ENCODE data around the gene MRPL24.

DNA sequence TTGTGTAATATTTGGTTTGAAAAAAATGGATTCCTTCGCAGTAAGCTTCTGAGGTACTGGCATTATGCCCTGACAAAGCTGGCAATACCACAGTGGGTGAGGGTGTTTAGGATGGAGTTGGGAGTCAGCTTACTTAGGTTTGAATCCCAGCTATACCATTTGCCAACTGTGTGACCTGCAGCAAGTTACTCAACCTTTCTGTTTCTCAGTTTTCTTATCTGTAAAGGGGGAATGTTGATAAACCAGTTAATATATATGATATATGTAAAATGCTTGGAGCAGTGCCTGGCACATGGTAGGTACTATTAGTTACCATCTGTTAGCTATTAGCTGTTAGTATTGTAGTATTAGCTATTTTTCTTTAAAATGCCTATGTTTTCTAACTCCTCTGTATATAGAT lies 15.5 kb upstream of the MRPL24 start:
- TF ChIP-seq EZH2phosphoT487 (IDR thresholded peaks at IDR 0.05; ENCODE audit: borderline replicate concordance, low read depth, low read length): no peak
- TF ChIP-seq, protein P1, sequence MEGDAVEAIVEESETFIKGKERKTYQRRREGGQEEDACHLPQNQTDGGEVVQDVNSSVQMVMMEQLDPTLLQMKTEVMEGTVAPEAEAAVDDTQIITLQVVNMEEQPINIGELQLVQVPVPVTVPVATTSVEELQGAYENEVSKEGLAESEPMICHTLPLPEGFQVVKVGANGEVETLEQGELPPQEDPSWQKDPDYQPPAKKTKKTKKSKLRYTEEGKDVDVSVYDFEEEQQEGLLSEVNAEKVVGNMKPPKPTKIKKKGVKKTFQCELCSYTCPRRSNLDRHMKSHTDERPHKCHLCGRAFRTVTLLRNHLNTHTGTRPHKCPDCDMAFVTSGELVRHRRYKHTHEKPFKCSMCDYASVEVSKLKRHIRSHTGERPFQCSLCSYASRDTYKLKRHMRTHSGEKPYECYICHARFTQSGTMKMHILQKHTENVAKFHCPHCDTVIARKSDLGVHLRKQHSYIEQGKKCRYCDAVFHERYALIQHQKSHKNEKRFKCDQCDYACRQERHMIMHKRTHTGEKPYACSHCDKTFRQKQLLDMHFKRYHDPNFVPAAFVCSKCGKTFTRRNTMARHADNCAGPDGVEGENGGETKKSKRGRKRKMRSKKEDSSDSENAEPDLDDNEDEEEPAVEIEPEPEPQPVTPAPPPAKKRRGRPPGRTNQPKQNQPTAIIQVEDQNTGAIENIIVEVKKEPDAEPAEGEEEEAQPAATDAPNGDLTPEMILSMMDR (conservative IDR thresholded peaks at IDR 0.05; ENCODE audit: low read length): no peak
